NCI-H2171 (cell line): ENCODE results near the gene ACADM.
"Not testable (repeated sequence)": the region's sequence is repeated elsewhere in the genome, so short reads cannot be mapped to it uniquely, and the experiment has no call there.

Experiments used
- DNase-seq: peaks from one replicate; lab custom pipeline; 2025; lab: John Stamatoyannopoulos, UW

Gene ACADM

GRCh38 chr1:75724472-75725022, at the start of gene ACADM:
Gene ACADM (plus strand): TSS chr1:75724709. CDS start chr1:75724788, 79 bp downstream.
- DNase-seq, result peak; percentile 81

GRCh38 chr1:75677443-75677842, 47.1 kb upstream of the ACADM start:
- no peak for DNase-seq

GRCh38 chr1:75677964-75678363, 46.5 kb upstream of the ACADM start:
- DNase-seq, result not testable (repeated sequence)

GRCh38 chr1:75690547-75690946, 34.0 kb upstream of the ACADM start:
- no peak for DNase-seq

- DNase-seq, result no peak
Observed at GRCh38 chr1:75693551-75693950, 31.0 kb upstream of the ACADM start.

GRCh38 chr1:75696000-75696399, 28.5 kb upstream of the ACADM start:
- no peak for DNase-seq

GRCh38 chr1:75707191-75707590, 17.3 kb upstream of the ACADM start:
- no peak for DNase-seq

- no peak for DNase-seq
Observed at GRCh38 chr1:75708910-75709309, 15.6 kb upstream of the ACADM start.

- DNase-seq, result no peak
Observed at GRCh38 chr1:75710832-75711231, 13.7 kb upstream of the ACADM start.

GRCh38 chr1:75711846-75712245, 12.7 kb upstream of the ACADM start:
- no peak for DNase-seq

DNA sequence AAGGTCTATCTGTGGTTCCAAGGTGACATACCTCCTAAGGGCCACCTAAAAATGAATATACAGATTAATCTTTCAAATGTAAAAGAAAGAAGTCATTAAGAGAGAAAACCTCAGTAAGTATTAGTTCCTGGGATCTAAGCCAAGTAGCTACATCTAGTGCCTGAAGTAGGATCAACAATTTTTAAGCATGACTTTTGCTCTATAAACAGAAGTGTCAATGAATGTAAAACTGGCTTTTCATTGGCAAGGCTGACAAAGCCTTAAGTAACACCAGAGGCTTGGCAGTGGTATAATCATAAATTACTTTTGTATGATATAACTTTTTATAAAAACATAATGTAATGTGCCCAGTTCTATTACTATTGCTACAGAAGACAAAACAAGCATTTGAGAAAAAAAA, 12.2 kb upstream of the ACADM start:
- no peak for DNase-seq

DNA sequence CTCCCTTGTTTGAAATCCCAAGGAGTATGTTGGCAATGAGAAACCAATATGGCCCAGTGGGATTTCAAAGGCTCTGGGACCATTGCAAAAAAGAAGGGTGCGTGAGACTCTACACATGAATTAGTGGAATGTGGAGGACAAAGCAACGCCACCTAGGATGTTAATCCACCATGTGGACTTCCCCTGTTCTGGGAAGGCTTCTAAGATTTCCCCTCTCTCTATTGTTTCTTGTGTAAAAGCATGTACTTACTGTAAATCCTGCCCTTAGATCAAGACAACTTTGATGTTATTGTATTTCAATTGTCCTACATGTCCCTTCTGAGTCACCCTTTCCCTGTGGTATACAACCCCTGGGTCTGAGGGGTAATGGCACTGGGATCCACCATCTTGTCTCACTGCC, 4.7 kb upstream of the ACADM start:
- no peak for DNase-seq

DNA sequence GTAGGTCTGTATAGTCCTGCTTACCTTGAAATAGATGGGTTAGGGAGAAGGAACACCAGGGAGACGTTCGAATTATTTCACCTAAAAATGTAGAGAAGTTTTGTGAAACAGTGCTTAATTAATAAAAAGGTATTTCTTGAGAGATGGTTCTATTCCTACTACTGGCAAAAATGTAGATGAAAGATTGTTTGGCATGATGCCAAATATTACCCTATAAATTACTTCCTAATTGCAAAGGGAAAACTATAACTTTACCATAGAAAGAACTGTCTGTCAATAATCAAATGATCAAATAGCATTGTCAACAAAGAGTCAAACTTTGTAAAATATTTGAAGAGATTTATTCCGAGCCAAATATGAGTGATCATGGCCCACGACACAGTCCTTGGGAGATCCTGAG, 4.2 kb upstream of the ACADM start:
- no peak for DNase-seq

DNA sequence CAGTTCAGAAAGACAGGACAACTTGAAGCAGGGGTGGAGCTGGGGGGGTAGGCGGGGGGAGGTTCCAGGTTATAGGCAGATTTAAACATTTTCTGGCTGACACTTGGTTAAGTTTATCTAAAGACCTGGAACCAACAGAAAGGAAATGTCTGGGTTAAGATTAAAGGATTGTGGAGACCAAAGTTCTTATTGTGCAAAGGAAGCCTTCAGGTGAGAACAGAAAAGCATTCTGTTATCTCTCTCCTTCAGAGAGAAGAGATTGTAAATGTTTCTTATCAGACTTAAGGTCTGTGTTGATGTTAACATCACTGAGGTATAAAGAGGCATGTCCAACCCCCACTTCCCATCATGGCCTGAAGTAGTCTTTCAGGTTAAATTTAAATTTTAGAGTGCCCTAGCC, 3.7 kb upstream of the ACADM start:
- DNase-seq, result no peak

DNA sequence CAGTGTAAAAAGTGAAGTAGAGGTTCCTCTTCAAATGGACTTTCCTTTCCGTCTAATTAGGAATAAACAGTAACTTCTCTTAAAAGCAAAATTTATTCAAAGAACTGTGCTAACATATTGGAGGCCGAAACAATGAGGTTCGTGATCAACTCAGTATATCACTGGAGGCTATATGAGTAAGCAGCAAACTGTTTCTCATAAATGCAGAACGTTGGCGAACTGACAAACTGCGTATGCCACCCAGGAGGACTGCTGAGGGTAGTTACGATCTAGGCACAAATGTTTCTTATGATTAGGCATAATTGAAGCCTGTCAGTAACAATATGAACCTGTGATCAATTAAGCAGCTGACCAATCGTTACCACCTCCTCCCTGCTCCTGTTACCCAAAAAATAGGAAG, 2.3 kb upstream of the ACADM start:
- DNase-seq, result not testable (repeated sequence)

GRCh38 chr1:75722966-75723365, 1.5 kb upstream of the ACADM start:
- no peak for DNase-seq

DNA sequence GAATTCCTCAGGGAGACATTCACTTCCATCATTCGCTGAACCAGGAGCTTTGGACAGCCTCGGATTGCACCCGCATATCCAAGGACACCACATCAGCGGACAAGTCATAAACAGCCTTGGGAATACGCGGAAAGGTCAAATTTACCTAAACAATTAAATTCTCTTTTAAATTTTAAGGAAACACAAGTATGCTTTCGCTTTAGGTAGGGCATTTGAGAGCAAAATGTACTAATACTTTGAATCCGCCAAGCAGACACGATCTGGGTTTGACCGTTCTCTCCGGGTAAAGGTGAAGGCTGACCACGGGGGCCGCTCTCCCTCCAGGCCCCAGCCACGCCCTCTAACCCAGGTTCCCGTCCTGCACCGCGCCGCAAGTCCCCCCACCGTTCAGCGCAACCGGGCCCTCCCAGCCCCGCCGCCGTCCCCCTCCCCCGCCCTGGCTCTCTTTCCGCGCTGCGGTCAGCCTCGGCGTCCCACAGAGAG, 479 bp upstream of the ACADM start:
- peak; percentile 65 for DNase-seq

DNA sequence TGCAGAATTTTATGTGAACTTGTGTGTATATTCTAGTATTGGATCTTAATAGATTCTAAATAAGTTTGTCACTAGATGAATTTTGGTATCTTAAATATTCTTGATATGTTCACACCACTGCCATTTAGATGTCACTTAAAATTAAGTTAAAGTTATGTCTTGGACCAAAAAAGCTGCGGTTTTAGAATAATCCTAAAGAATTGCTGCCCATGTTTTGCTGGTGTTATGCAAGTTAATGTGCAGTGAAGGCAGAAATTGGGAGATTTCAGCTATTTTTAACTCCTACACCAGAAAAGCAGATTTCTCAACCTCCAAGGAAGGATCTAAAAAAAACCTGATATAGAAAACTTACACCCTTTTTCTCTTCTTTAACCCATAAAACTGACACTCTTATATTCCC, 757 bp downstream of the ACADM start:
- no peak for DNase-seq

- DNase-seq, result no peak
Observed at GRCh38 chr1:75725861-75726361, 1.4 kb downstream of the ACADM start.

GRCh38 chr1:75727571-75727970, 3.1 kb downstream of the ACADM start:
- DNase-seq, result no peak

DNA sequence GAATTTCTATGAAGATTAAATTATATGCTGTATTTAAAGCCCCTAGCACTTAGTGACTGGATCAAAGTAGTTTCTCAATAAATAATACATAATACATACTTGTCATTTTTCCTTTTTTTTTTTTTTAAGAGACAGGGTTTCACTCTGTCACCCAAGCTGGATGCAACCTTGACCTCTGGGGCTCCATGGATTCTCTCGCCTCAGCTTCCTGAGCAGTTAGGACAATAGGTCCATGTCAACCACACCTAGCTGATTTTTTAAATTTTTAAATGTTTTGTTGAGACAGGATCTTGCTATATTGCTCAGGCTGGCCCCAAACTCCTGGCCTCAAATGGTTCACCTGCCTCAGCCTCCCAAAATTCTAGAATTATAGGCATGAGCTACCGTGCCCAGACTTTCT, 5.9 kb downstream of the ACADM start:
- no peak for DNase-seq

DNA sequence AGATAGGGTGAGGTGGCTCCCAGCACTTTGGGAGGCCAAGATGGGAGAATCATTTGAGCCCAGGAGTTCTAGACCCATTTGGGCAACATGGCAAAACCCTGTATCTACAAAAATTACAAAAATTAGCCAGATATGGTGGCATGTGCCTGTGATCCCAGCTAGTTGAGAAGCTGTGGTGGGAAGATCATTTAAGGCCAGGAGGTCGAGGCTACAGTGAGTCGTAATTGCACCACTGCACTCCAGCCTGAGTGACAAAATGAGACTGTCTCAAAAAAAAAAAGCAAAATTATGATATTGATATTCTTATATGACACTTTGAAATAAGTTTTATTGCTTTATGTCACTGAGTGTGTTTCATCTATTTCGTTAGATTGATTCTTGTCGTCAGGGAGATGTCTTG, 7.4 kb downstream of the ACADM start:
- DNase-seq, result no peak

GRCh38 chr1:75732703-75733102, 8.2 kb downstream of the ACADM start:
- DNase-seq, result no peak

GRCh38 chr1:75733661-75734060, 9.2 kb downstream of the ACADM start:
- no peak for DNase-seq
